NCI-H446 treated with DMSO at 0.1 percent for 48 hours (cell line): ENCODE results near the gene ANKEF1.

Source experiments
- DNase-seq: peaks from one replicate; lab custom pipeline; 2025; lab: John Stamatoyannopoulos, UW

Gene ANKEF1

GRCh38 chr20:10089871-10090587, 55.2 kb downstream of the ANKEF1 start:
- DNase-seq = no peak

DNA sequence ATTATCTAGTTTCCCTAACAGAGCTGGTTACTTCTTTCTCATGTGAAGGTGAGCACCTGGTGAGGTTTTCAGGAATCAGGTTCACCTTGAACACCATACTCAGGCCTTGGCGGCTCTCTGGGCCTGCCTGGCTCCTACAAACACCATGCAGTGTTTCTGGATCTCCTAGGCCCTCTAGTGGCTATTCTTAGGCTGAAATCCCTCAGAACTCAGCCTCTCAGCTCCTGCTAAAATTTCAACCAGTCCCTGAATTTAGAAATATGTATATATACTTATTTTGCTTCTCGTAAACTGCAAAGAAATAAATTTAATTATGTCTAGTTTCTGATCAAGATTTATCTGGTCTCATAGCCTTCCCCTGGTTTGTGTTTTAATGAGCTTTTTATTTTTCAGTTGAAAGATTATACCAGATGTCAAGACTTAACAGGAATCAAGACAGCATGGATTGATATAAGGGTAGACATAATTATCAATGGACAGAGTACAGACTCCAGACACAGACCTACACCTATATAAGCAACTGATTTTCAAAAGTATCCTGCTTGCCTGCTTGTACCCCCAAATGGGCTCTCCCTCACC, 55.9 kb downstream of the ANKEF1 start:
- DNase-seq = peak; percentile 42

GRCh38 chr20:10093087-10093591, 58.4 kb downstream of the ANKEF1 start:
- peak; percentile 82 for DNase-seq

GRCh38 chr20:10094566-10095173, 59.9 kb downstream of the ANKEF1 start:
- peak; percentile 61 for DNase-seq

DNA sequence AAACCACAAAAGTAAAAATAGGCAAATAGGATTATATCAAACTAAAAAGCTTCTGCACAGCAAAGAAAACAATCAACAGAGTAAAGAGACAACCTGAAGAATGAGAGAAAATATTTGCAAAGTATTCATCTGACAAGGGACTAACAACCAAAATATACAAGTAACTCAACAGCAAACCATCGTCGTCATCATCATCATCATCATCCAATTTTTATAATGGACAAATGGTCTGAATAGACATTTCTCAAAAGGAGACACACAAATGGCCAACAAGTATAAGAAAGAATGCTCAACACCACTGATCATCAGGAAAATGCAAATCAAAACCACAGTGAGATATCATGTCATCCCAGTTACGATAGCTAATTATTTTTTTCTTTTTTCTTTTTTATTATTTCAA, 62.0 kb downstream of the ANKEF1 start:
- DNase-seq = no peak

GRCh38 chr20:10105046-10105445, 70.3 kb downstream of the ANKEF1 start:
- no peak for DNase-seq
